Fibroblast of villous mesenchyme (primary cell): ENCODE data around the gene GSG1L2. TPM values are rescaled to one million over a fixed set of nuclear protein-coding genes. Genes with fewer than 3 reads are reported as not detected.

Experiments
- DNase-seq: peaks from one replicate; pipeline ENCODE4 v3.0.0-alpha.2; 2010; ENCODE audit warnings: low read depth
- H3K4me3 ChIP-seq: 2 replicates; pipeline ENCODE4 v1.5.1; 2011; ENCODE audit warnings: low read depth, mild to moderate bottlenecking, low read length
- total RNA-seq: library from RNA; depleted of rRNA; stranded (reverse); fragments of >200 nt; gene quantifications from 2 replicates; pipeline ENCODE4 v1.2.3, GENCODE V29; 2012
- TF ChIP-seq, protein P1 (sequence below): IDR thresholded peaks from 2 replicates; pipeline ENCODE4 v1.5.1; 2012; ENCODE audit warnings: low read depth, mild to moderate bottlenecking, low read length; ENCODE audit not compliant: insufficient read depth

Gene GSG1L2
- total RNA-seq = not detected in 2 replicates

DNA sequence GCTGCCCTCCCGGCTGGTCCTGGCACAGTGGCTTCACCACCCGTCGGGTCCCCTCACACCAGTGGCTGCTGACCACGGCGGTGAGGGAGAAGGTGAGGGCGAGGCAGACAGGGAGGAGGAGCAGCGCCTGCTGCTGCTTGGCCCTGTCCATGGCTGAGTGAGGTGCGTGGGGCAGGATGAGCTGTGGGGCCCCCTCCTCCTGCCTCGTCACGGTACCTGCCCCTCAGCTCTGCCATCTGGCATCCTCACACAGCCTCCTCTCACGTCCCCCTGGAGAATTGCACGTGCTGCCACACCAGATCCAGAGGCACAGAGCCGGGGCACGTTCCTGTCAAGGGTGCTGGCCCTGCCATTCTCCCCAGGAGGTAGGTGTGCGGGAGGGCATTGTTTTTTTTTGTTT is at the start of gene GSG1L2:
Gene GSG1L2, minus strand, starts transcription at position 159 of the 400 bp plus-strand sequence. Its CDS starts 8 bp downstream, at position 151.
- H3K4me3 ChIP-seq = no peak within 1 kb of the TSS
- TF ChIP-seq, protein P1, sequence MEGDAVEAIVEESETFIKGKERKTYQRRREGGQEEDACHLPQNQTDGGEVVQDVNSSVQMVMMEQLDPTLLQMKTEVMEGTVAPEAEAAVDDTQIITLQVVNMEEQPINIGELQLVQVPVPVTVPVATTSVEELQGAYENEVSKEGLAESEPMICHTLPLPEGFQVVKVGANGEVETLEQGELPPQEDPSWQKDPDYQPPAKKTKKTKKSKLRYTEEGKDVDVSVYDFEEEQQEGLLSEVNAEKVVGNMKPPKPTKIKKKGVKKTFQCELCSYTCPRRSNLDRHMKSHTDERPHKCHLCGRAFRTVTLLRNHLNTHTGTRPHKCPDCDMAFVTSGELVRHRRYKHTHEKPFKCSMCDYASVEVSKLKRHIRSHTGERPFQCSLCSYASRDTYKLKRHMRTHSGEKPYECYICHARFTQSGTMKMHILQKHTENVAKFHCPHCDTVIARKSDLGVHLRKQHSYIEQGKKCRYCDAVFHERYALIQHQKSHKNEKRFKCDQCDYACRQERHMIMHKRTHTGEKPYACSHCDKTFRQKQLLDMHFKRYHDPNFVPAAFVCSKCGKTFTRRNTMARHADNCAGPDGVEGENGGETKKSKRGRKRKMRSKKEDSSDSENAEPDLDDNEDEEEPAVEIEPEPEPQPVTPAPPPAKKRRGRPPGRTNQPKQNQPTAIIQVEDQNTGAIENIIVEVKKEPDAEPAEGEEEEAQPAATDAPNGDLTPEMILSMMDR = no peak
- DNase-seq = no peak

DNA sequence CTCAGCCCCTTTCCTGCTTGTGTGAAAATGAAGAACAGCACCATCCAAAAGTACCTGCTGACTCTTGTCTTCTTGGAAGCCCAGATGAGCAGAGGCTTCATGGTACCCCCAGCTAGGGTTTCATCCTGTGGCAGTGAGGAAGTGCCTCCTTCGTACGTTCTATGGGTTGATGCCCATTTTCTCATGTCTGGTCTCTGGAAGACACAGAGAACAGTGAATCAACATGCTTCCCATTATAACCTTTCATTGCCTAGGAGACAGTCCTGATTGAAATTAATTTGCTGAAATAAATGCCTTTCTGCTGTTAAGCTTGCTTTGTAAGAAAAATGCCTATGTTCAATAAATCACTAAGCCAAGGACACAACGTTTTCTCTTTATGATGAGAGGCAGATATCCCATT is 46.7 kb upstream of the GSG1L2 start:
- DNase-seq = no peak
- H3K4me3 ChIP-seq = no peak overlapping the region
- TF ChIP-seq, protein P1 = no peak

DNA sequence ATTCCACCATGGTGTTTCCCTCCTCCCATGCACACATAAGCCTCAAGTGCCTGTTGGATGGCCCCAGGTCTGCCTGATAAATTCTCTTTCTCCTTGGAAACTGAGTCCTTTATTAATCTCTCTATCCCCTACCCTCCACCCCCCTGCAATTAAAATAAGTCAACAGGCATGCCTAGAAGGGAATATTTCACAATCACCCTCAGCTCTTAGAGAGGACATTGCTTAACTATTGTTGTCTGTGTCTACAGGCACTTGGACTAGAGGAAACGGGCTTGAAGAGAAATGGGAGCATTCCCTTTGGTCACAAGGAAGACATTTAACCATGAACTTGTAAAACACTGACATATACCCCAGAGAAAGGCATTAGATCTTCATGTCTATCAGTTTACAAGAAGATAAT is 43.7 kb upstream of the GSG1L2 start:
- H3K4me3 ChIP-seq = no peak overlapping the region
- peak; percentile 45 for DNase-seq
- TF ChIP-seq, protein P1 = no peak

DNA sequence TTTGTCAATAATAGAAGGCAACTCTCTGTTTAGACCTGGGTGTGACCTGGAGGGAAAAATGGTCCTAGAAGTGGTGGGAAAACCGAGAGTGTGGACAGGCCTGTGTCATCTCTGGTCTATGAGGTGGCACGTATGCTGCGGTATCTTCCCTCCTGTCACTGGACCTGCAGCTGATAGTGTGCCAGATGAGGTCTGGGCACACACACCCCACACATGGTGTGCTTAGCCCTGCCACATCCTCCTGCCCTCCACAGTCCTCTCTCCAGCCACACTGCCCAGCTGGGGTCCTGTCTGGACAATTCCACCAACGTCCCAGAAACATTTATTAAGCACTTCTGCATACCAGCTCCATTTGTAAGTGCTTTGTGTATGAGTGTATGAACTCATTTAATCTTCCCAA is 41.1 kb upstream of the GSG1L2 start:
- DNase-seq = no peak
- H3K4me3 ChIP-seq = no peak overlapping the region
- TF ChIP-seq, protein P1 = no peak

DNA sequence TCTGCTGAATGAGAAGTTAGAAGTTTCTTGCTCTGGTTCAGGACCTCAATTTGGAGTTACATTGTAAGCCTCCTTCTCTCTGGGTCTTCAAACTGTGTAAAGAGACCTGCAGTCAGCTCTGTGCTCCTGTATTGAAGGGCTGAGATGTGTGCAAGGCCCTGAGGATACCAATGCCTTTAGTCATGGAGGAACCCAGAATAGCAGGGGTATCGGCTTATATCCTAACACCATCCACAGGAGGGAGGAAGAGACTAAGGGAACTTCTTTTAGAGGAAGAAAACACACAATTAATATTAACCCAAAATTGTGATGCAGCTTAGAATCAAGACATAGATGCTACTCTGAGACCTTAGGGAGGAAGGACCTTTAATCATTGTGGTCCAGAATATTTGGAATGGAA is 40.3 kb upstream of the GSG1L2 start:
- TF ChIP-seq, protein P1 = no peak
- DNase-seq = no peak
- no peak overlapping the region for H3K4me3 ChIP-seq

DNA sequence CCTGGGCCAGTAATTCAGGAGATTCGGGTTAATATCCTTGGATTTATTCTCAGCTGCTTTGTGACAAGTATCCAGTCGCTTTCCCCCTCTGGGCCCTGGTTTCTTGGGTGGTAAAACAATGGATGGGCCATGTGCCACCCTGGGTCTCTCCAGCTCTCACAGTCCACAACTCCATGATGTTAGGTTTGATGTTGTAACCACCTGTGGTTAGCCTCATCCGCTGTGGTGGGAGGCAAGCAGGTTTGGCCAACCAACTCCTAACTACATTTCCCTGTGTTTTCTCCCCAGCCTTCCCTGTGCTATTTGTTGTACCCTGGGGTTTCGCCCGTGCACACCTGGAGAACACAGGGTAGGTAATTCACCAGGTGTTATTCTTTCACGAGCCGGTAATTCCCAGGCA is 39.0 kb upstream of the GSG1L2 start:
- H3K4me3 ChIP-seq = no peak overlapping the region
- TF ChIP-seq, protein P1 = no peak
- DNase-seq = no peak

DNA sequence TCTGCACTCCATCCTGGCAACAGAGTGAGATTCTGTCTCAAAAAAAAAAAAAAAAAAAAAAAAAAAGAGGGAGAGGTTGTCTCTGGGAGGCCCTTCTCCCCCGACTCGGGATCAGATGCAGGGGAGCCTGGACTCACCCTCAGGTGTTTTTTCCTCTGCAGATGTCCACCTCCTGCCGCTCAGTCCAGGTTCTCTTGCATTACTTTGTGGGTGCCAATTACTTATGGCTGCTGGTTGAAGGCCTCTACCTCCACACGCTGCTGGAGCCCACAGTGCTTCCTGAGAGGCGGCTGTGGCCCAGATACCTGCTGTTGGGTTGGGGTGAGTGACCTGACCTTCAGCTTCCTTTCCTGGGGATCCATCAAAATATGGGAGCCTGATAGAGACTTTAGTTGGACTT is 37.9 kb upstream of the GSG1L2 start:
- no peak for DNase-seq
- TF ChIP-seq, protein P1 = no peak
- no peak overlapping the region for H3K4me3 ChIP-seq
